Stimulated activated CD8-positive, alpha-beta memory T cell treated with anti-CD3 and anti-CD28 coated beads, Interleukin-15, amount 100 ng/mL, for 24 hours (primary cell): ENCODE measurements around the gene SLC31A2.

Experiments used
- DNase-seq: peaks from one replicate; pipeline ENCODE4 v3.0.0-alpha.2; 2020; ENCODE audit warnings: low read depth

Gene SLC31A2

DNA sequence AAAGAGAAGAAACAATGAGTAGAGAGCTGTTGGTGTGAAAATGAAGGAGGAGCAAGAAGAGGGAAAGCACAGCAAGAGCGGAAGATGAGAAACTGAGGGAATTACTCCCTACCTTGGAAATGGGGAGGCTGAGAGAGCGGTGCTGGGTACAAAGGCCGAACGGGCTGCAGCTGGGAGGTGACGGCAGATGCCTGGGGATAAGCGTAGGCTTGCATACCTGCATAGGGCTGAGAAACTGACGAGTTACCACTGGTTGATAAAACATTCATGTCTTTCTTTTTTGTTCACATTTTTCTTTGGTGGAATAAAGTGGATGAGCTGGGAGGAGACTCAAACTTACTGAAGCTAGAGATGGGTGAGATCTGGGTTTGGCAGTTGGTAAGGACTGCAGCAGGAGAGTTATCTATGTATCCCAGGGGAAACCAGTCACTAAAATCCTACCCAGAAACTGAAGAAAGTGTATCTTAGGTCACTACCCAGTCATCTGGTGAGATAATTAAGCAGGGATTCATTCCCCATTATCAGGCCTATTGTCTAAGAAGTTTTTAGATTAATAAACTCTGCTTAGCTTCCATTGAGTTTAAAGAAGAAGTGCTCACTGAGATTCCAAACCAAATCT is 35.4 kb downstream of the SLC31A2 start:
- no peak for DNase-seq

DNA sequence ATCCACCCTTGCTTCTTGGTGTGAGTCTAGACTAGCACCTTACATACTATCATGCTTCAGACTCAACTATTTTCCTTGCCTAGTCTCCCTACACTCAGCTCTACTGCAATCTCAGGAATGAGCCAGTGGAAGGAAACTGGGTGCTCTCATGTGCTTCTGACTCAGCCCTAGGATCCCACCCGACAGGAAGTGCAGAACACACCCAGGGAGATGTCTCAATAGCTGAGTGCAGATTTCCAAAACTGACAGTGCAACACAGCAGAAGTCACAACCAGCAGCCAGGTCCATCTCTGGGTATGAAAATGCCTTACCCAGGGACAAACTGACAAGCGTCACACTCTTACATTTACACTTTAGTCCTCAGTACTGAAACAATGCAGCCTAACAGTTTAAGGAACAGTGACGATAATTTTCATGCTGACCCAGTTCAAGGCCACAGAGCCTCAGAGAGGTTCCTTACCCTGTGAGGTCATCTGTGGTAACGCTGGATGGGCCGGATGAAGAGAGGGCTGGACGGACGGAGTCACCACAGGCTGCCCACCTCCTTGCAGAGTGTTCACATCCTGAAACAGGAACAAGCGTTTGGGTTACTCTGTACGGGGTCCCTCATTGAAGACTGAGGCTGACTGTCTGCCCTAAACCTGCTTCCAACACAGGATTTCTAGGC is 37.3 kb downstream of the SLC31A2 start:
- no peak for DNase-seq

DNA sequence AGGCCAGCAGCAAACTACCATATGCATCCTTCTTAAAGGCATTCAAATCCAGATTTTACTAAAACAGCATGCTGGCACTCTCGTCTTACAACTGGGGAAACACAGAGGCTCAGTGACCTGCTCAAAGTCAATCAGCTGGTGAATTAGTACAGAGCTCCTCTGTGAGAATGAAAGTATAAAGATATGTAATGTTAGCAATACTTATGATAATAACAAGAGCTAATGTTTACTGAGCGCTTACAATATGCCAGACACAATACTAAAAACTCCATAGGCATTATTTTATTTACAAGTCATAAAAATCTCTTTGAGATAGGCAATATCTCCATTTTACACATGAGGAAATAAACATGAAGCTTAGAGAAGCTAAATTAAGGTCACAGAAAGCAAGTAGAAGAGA is 41.6 kb downstream of the SLC31A2 start:
- no peak for DNase-seq

DNA sequence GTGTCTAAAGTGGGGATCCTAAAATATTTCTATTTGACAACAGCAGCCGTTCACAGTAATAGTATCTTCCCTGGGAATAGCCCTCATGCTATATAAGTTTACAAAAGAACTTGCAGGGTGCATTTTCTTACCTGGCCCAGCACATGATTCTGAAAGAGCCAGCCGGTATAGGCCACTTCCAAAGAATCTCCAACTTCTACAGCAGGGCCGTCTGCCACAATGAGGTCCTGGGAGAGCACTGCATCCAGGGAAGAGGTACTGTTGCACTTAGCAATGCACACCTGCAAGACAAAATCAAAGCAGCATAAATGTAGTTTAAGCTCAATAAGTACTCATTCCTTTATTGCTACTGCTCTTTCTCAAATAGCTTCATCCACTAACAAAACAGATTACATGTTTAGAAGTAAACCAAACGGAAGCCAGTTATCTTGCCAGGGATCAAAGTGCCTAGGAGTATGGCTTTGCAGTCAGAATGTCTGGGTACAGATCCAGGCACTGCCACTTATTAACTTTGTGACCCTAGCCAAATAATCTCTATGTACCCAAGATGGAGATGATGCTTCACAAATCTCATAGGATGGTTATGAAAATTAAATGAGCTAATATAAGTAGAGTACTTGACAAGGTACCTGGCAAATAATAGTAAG is 49.0 kb downstream of the SLC31A2 start:
- no peak for DNase-seq

DNA sequence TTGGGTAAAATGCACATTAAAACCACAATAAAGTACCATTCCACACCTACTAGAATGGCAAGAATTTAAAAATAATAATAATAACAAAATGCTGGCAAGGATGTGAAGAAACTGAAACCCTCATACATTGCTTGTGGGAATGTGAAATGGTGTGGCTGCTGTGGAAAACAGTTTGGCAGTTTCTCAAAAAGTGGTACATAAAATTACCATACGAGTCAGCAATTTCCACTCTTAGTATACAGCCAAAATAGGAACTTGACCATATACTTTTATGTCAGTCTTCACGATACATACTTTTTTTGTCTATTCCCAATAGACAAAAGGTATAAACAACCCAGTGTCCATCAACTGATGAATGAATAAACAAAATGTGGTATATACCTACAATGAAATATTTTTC is 54.6 kb downstream of the SLC31A2 start:
- DNase-seq: no peak

DNA sequence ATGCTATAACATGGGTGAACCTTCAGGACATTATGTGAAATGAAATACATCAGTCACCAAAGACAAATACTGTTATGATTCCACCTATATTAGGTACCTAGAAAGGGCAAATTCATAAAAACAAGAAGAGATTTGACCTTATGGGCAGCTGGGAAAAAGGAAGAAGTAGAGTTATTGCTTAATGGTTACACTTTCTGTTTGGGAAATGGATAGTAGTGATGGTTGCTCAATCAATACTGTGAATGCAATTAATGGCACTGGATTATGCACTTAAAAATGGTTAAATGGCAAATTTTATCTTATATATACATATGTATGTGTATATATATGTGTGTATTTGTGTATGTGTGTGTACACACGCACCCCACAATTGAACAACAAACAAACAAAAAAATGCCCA is 55.1 kb downstream of the SLC31A2 start:
- no peak for DNase-seq

DNA sequence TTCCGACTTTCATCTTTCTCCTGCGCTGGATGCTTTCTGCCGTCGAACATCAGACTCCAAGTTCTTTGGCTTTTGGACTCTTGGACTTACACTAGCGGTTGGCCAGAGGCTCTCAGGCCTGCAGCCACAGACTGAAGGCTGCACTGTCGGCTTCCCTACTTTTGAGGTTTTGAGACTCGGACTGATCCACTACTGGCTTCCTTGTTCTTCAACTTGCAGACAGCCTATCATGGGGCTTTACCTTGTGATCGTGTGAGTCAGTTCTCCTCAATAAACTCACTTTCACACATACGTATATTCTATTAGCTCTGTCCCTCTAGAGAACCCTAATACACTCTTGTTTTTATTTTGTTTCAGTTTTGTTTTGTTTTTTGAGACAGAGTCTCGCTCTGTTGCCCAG is 60.0 kb downstream of the SLC31A2 start:
- no peak for DNase-seq
